Measurements from ENCODE around the gene ECSCR. TPM values are rescaled to one million over a fixed set of nuclear protein-coding genes. Genes with fewer than 3 reads are reported as not detected.
"Not testable (repeated sequence)": the region's sequence is repeated elsewhere in the genome, so short reads cannot be mapped to it uniquely, and the experiment has no call there.

ECSCR gene, protein sequence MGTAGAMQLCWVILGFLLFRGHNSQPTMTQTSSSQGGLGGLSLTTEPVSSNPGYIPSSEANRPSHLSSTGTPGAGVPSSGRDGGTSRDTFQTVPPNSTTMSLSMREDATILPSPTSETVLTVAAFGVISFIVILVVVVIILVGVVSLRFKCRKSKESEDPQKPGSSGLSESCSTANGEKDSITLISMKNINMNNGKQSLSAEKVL
- total RNA-seq, result under 1 TPM in 1 of 3 donors, not detected in 2; 0.48 TPM
- total RNA-seq (2013), result 0.50 TPM

GRCh38 chr5:139462586-139463276 lies at the start of gene ECSCR:
ECSCR (minus strand) TSS chr5:139462743; CDS start chr5:139462670, 73 bp downstream.
- TF ChIP-seq CTCF (IDR thresholded peaks at IDR 0.05), result no peak
- Mint-ChIP-seq H3K27ac (no peak within 1 kb of the TSS), H3K4me3 (no peak within 1 kb of the TSS), H3K4me1 (peaks cover 18 to 26% of the 10 kb centered on the region in 2 donors), H3K36me3 (no peaks in the 10 kb centered on the region), H3K27me3 (ENCODE audit: low read depth in 2 of 2) (no peaks in the 10 kb centered on the region), H3K9me3 (no peaks in the 10 kb centered on the region)
- Histone ChIP-seq H3K9me3 (ENCODE audit: control insufficient read depth, insufficient read depth, low read length) (no peaks in the 10 kb centered on the region), H3K4me3 (ENCODE audit: low read length) (no peak within 1 kb of the TSS), H3K36me3 (ENCODE audit: control insufficient read depth, insufficient read depth, low read length) (no peaks in the 10 kb centered on the region), H3K4me1 (ENCODE audit: control insufficient read depth, insufficient read depth, low read length) (peaks cover 29% of the 10 kb centered on the region), H3K27me3 (ENCODE audit: control insufficient read depth, insufficient read depth, low read length) (no peaks in the 10 kb centered on the region), H3K27ac (ENCODE audit: low read length) (no peak within 1 kb of the TSS)
- DNase-seq (no peak), ATAC-seq (no peak)
- intact Hi-C loops (cut with micrococcal nuclease), result no loop called here
- 95% methylated on average over 9 of the region's 10 CpGs for WGBS (ENCODE audit: insufficient coverage)

GRCh38 chr5:139504722-139505121 lies 42.2 kb upstream of the ECSCR start:
- H3K27ac Mint-ChIP-seq; H3K4me3 ChIP-seq (ENCODE audit: low read length); H3K4me1 Mint-ChIP-seq; H3K9me3 ChIP-seq (ENCODE audit: control insufficient read depth, insufficient read depth, low read length); intact Hi-C loops (cut with micrococcal nuclease); H3K4me3 Mint-ChIP-seq; H3K4me1 ChIP-seq (ENCODE audit: control insufficient read depth, insufficient read depth, low read length); H3K27ac ChIP-seq (ENCODE audit: low read length); H3K27me3 ChIP-seq (ENCODE audit: control insufficient read depth, insufficient read depth, low read length); ATAC-seq; DNase-seq; H3K9me3 Mint-ChIP-seq; H3K36me3 ChIP-seq (ENCODE audit: control insufficient read depth, insufficient read depth, low read length); H3K36me3 Mint-ChIP-seq: not testable (repeated sequence)
- WGBS (ENCODE audit: insufficient coverage), result 82% methylated on average over 5 of the region's 5 CpGs
- peaks cover 5 to 12% of the 10 kb centered on the region in 2 donors for H3K27me3 Mint-ChIP-seq (ENCODE audit: low read depth in 2 of 2)

- H3K27me3 ChIP-seq (ENCODE audit: control insufficient read depth, insufficient read depth, low read length); H3K27ac Mint-ChIP-seq; H3K4me3 Mint-ChIP-seq; H3K9me3 Mint-ChIP-seq; H3K27ac ChIP-seq (ENCODE audit: low read length); H3K36me3 ChIP-seq (ENCODE audit: control insufficient read depth, insufficient read depth, low read length); H3K4me3 ChIP-seq (ENCODE audit: low read length); DNase-seq; intact Hi-C loops (cut with micrococcal nuclease); H3K4me1 ChIP-seq (ENCODE audit: control insufficient read depth, insufficient read depth, low read length); H3K9me3 ChIP-seq (ENCODE audit: control insufficient read depth, insufficient read depth, low read length); H3K4me1 Mint-ChIP-seq; ATAC-seq; H3K36me3 Mint-ChIP-seq: not testable (repeated sequence)
- H3K27me3 Mint-ChIP-seq (ENCODE audit: low read depth in 2 of 2), result peaks cover 5 to 12% of the 10 kb centered on the region in 2 donors
- 94% methylated on average over 15 of the region's 15 CpGs for WGBS (ENCODE audit: insufficient coverage)
These were observed 41.3 kb upstream of the ECSCR start for GRCh38 chr5:139503879-139504278.

DNA sequence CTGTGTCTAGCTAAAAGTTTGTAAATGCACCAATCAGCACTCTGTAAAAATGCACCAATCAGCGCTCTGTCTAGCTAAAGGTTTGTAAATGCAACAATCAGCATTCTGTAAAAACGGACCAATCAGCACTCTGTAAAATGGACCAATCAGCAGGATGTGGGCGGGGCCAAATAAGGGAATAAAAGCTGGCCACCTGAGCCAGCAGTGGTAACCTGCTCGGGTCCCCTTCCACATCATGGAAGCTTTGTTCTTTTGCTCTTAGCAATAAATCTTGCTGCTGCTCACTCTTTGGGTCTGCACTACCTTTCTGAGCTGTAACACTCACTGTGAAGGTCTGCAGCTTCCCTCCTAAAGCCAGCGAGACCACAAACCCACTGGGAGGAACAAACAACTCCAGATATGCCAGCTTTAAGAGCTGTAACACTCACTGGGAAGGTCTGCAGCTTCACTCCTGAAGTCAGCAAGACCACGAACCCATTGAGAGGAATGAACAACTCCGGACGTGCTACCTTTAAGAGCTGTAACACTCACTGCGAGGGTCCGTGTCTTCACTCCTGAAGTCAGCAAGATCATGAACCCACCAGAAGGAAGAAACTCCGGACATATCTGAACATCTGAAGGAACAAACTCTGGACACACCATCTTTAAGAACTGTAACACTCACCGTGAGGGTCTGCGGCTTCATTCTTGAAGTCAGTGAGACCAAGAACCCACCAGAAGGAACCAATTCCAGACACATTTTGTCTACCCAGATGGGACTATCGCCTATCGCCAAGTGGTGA lies 40.7 kb upstream of the ECSCR start:
- H3K36me3 ChIP-seq (ENCODE audit: control insufficient read depth, insufficient read depth, low read length); H3K36me3 Mint-ChIP-seq; H3K4me3 ChIP-seq (ENCODE audit: low read length); H3K27ac ChIP-seq (ENCODE audit: low read length); H3K4me3 Mint-ChIP-seq; DNase-seq; intact Hi-C loops (cut with micrococcal nuclease); H3K9me3 ChIP-seq (ENCODE audit: control insufficient read depth, insufficient read depth, low read length); H3K4me1 ChIP-seq (ENCODE audit: control insufficient read depth, insufficient read depth, low read length); H3K4me1 Mint-ChIP-seq; ATAC-seq; H3K27ac Mint-ChIP-seq; H3K27me3 ChIP-seq (ENCODE audit: control insufficient read depth, insufficient read depth, low read length); H3K9me3 Mint-ChIP-seq: not testable (repeated sequence)
- WGBS (ENCODE audit: insufficient coverage), result 82% methylated on average over 15 of the region's 15 CpGs
- peaks cover 5 to 12% of the 10 kb centered on the region in 2 donors for H3K27me3 Mint-ChIP-seq (ENCODE audit: low read depth in 2 of 2)
